NCI-H1417 (cell line): ENCODE data around the gene TLDC2.
"Not testable (repeated sequence)": the region's sequence is repeated elsewhere in the genome, so short reads cannot be mapped to it uniquely, and the experiment has no call there.

Experiments used
- DNase-seq, 3 experiments: peaks; one replicate each; lab custom pipeline; 2025; lab: John Stamatoyannopoulos, UW

The TLDC2 gene

GRCh38 chr20:36866681-36867495 is 9.1 kb upstream of the TLDC2 start:
- DNase-seq: no peak

- no peak for DNase-seq
Observed at GRCh38 chr20:36871640-36872570, 4.0 kb upstream of the TLDC2 start.

- DNase-seq: peak in 2 of 3 experiments; percentile 17 to 54
Observed at GRCh38 chr20:36872852-36873251, 3.1 kb upstream of the TLDC2 start.

- no peak for DNase-seq
Observed at GRCh38 chr20:36873498-36874189, 2.3 kb upstream of the TLDC2 start.

- DNase-seq: not testable (repeated sequence)
Observed at GRCh38 chr20:36875093-36875492, 845 bp upstream of the TLDC2 start.

- no peak for DNase-seq
Observed at GRCh38 chr20:36876473-36876833, 515 bp downstream of the TLDC2 start.

- no peak for DNase-seq
Observed at GRCh38 chr20:36878941-36879340, 3.0 kb downstream of the TLDC2 start.

- DNase-seq: no peak
Observed at GRCh38 chr20:36880741-36881250, 4.9 kb downstream of the TLDC2 start.

- DNase-seq: no peak
Observed at GRCh38 chr20:36881331-36881730, 5.4 kb downstream of the TLDC2 start.

GRCh38 chr20:36881888-36882287 is 6.0 kb downstream of the TLDC2 start:
- DNase-seq: no peak

GRCh38 chr20:36883977-36884535 is 8.1 kb downstream of the TLDC2 start:
- no peak for DNase-seq

- peak in 1 of 3 experiments; percentile 41 for DNase-seq
Observed at GRCh38 chr20:36885356-36885755, 9.4 kb downstream of the TLDC2 start.

GRCh38 chr20:36886859-36887751 is 11.2 kb downstream of the TLDC2 start:
- peak; percentile 85 to 91 (median 91) for DNase-seq

- no peak for DNase-seq
Observed at GRCh38 chr20:36887752-36888090, 11.8 kb downstream of the TLDC2 start.

- no peak for DNase-seq
Observed at GRCh38 chr20:36888880-36889516, 13.1 kb downstream of the TLDC2 start.

- no peak for DNase-seq
Observed at GRCh38 chr20:36890586-36890985, 14.6 kb downstream of the TLDC2 start.

- DNase-seq: no peak
Observed at GRCh38 chr20:36891211-36891610, 15.3 kb downstream of the TLDC2 start.

- DNase-seq: no peak
Observed at GRCh38 chr20:36893801-36894200, 17.9 kb downstream of the TLDC2 start.

- DNase-seq: no peak
Observed at GRCh38 chr20:36895036-36895435, 19.1 kb downstream of the TLDC2 start.

GRCh38 chr20:36904690-36905089 is 28.8 kb downstream of the TLDC2 start:
- DNase-seq: no peak
